Psoas muscle (tissue), 8 donors: Measurements from ENCODE around the gene LMTK3. TPM values are rescaled to one million over a fixed set of nuclear protein-coding genes. Genes with fewer than 3 reads are reported as not detected.

ENCODE experiments used
- ATAC-seq, 4 donors: fragments of 200-7000 bp; cut with Tn5 transposase; one replicate each; pipeline ENCODE4 v1.9.1; 2020; ENCODE audit warnings: moderate library complexity in 3 of 4, mild to moderate bottlenecking in 2 of 4
- DNase-seq, 2 donors: peaks; one replicate each; pipeline ENCODE4 v3.0.0-alpha.2; 2020
- H3K27ac ChIP-seq: fragments of 200-600 bp; one replicate; pipeline ENCODE4 v1.8.0; 2022
- H3K27me3 ChIP-seq, 3 donors: fragments of 200-600 bp in 1 of 3; one replicate each; pipeline versions ENCODE4 v1.6.1 to v1.8.0; 2013 to 2022; ENCODE audit warnings: low read length in 2 of 3, mild to moderate bottlenecking in 2 of 3, moderate library complexity in 1 of 3; ENCODE audit not compliant: insufficient read depth in 3 of 3
- H3K36me3 ChIP-seq, 2 donors: fragments of 200-600 bp in 1 of 2; one replicate each; pipeline versions ENCODE4 v1.6.1 to v1.8.0; 2013 to 2022; ENCODE audit warnings: low read depth in 1 of 2, mild to moderate bottlenecking in 1 of 2, moderate library complexity in 1 of 2; ENCODE audit not compliant: insufficient read depth in 1 of 2
- H3K4me1 ChIP-seq: fragments of 200-600 bp; one replicate; pipeline ENCODE4 v1.8.0; 2022
- H3K4me3 ChIP-seq: fragments of 200-600 bp; one replicate; pipeline ENCODE4 v1.8.0; 2022; ENCODE audit warnings: mild to moderate bottlenecking
- H3K9me3 ChIP-seq: fragments of 200-600 bp; one replicate; pipeline ENCODE4 v1.8.0; 2022
- CTCF ChIP-seq: fragments of 200-600 bp; IDR thresholded peaks from one replicate; pipeline ENCODE4 v1.8.0; 2022; ENCODE audit warnings: antibody characterized with exemption
- WGBS, 3 donors: extraction: QIAGEN DNeasy Blood & Tissue Kit; methylation state at CpG; one replicate each; pipeline versions ENCODE4 v1.1.6 to v1.1.7; 2013; 5-methylcytosine and 5-hydroxymethylcytosine counted together
- intact Hi-C, 2 donors: fragments of 100-400 bp; cut with DNase I; formaldehyde crosslinking; loops; one replicate each; pipeline versions ENCODE4 v1.11.0 to v1.14.2; 2022
- long read RNA-seq, 2 donors: library from polyadenylated mRNA; unstranded; transcript quantifications; one replicate each; pipeline ENCODE4 v2.0.0, GENCODE V29; 2021
- polyA plus RNA-seq, 3 donors: library from polyadenylated mRNA; stranded (reverse); fragments of 200-250 nt; gene quantifications; one replicate each; pipeline ENCODE4 v1.2.3, GENCODE V29; 2013
- total RNA-seq, 4 donors: library from RNA; stranded (reverse); fragmentation: NEBNext Ultra II Directional in 2 of 4; extraction: Animal tissue kit (Norgen Biotek cat#: 25700) in 2 of 4; gene quantifications; one replicate each; pipeline versions ENCODE4 v1.2.1 to v1.2.4, GENCODE V29; 2021 to 2023
- donor health status: healthy with polysubstance abuse.
- donor health status: DM: no; HTN: no; CAD: no; lungs with moderate emphysema.
- donor health status: Bipolar disorder and iron deficiency.
- donor health status: healthy.
- donor health status: DM: yes; HTN: yes; CAD: no.
- donor health status: DM: no; HTN: no; CAD: no.
- donor health status: DM: no; HTN: no; CAD: no.
- donor health status: DM: yes; HTN: yes; CAD: no.

The LMTK3 gene, protein sequence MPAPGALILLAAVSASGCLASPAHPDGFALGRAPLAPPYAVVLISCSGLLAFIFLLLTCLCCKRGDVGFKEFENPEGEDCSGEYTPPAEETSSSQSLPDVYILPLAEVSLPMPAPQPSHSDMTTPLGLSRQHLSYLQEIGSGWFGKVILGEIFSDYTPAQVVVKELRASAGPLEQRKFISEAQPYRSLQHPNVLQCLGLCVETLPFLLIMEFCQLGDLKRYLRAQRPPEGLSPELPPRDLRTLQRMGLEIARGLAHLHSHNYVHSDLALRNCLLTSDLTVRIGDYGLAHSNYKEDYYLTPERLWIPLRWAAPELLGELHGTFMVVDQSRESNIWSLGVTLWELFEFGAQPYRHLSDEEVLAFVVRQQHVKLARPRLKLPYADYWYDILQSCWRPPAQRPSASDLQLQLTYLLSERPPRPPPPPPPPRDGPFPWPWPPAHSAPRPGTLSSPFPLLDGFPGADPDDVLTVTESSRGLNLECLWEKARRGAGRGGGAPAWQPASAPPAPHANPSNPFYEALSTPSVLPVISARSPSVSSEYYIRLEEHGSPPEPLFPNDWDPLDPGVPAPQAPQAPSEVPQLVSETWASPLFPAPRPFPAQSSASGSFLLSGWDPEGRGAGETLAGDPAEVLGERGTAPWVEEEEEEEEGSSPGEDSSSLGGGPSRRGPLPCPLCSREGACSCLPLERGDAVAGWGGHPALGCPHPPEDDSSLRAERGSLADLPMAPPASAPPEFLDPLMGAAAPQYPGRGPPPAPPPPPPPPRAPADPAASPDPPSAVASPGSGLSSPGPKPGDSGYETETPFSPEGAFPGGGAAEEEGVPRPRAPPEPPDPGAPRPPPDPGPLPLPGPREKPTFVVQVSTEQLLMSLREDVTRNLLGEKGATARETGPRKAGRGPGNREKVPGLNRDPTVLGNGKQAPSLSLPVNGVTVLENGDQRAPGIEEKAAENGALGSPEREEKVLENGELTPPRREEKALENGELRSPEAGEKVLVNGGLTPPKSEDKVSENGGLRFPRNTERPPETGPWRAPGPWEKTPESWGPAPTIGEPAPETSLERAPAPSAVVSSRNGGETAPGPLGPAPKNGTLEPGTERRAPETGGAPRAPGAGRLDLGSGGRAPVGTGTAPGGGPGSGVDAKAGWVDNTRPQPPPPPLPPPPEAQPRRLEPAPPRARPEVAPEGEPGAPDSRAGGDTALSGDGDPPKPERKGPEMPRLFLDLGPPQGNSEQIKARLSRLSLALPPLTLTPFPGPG (N-terminal part only)
- under 1 TPM in 2 of 4 donors, not detected in 2; 0.06 to 0.14 TPM for total RNA-seq
- polyA plus RNA-seq, result under 1 TPM; 0.03 to 0.06 (median 0.05) TPM
- long read RNA-seq, donor 1, partial matches to known transcripts, result 0 of 1 reads
- long read RNA-seq, donor 1, other reads (novel, unspliced or antisense), result 1 of 1 reads
- long read RNA-seq, donor 2, result 0 reads

- H3K27ac ChIP-seq, result no peak within 1 kb of the TSS
- H3K27me3 ChIP-seq, result peaks cover 0 to 28% (median 4%) of the 10 kb centered on the region in 3 donors
- intact Hi-C loops, result loop anchor here in 1 of 2 donors (5.0 kb wide), 2 partner anchors 55 to 70 kb away; no protein-coding TSS in a partner anchor
- no peaks in the 10 kb centered on the region for H3K4me1 ChIP-seq
- ATAC-seq, result no peak
- no peak for TF ChIP-seq CTCF
- 6 to 8% (median 6%) methylated on average over 25 to 32 of the region's 32 CpGs for WGBS, 3 donors
- no peaks in the 10 kb centered on the region for H3K9me3 ChIP-seq
- no peaks in the 10 kb centered on the region for H3K36me3 ChIP-seq
- no peak for DNase-seq
- peak within 1 kb of the TSS; percentile 41 for H3K4me3 ChIP-seq
Measured at GRCh38 chr19:48511800-48512503, at the start of gene LMTK3. Gene LMTK3, minus strand, starts transcription at chr19:48511835. Its CDS starts 259 bp downstream, at chr19:48511576.

GRCh38 chr19:48561412-48561811, 49.8 kb upstream of the LMTK3 start:
- 87 to 94% (median 94%) methylated on average over 11 of the region's 11 CpGs for WGBS, 3 donors
- ATAC-seq, result no peak
- no peak for TF ChIP-seq CTCF
- no peaks in the 10 kb centered on the region for H3K36me3 ChIP-seq
- H3K9me3 ChIP-seq, result no peaks in the 10 kb centered on the region
- H3K4me1 ChIP-seq, result no peaks in the 10 kb centered on the region
- intact Hi-C loops, result no loop called here
- no peak overlapping the region for H3K4me3 ChIP-seq
- no peak for DNase-seq
- H3K27ac ChIP-seq, result no peak overlapping the region
- H3K27me3 ChIP-seq, result peaks cover 0 to 4% (median 0%) of the 10 kb centered on the region in 3 donors

DNA sequence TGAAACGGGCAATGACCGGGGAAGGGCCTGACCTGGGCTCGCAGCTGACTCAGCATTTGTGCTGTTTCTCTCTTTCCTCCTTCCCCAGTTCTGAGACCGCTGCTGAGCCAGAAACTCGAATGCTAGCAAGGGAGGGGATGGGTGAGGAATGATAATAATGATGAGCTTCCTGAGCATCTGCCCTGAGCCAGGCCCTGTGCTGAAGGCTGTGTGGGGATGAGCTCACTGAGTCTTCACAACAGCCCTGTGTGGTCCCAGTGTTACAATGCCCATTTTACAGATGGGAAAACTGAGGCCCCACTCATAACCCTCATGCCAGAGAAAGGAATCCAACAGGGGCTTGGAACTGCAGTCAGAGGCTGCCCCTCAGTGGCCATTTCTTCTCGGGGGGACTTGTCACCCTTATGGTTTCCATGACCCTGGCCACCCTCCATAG, 48.5 kb upstream of the LMTK3 start:
- H3K27me3 ChIP-seq, result peaks cover 0 to 4% (median 0%) of the 10 kb centered on the region in 3 donors
- no peaks in the 10 kb centered on the region for H3K9me3 ChIP-seq
- ATAC-seq (no peak), DNase-seq (no peak)
- intact Hi-C loops, result no loop called here
- no peaks in the 10 kb centered on the region for H3K4me1 ChIP-seq
- TF ChIP-seq CTCF, result no peak
- WGBS, 3 donors, result 85 to 94% (median 85%) methylated on average over 6 of the region's 6 CpGs
- no peaks in the 10 kb centered on the region for H3K36me3 ChIP-seq
- H3K27ac ChIP-seq, result no peak overlapping the region
- H3K4me3 ChIP-seq, result no peak overlapping the region
